Thyroid gland (tissue), 4 donors: ENCODE data around the gene SUPT6H. TPM values are rescaled to one million over a fixed set of nuclear protein-coding genes. Genes with fewer than 3 reads are reported as not detected.

Experiments
- DNase-seq, 2 donors: peaks; one replicate each; pipeline ENCODE4 v3.0.0-alpha.2; 2019
- H3K27ac ChIP-seq, 3 donors: fragments of 200-600 bp; sonication (generic); 1 replicate in 2 of 3; 2 replicates in 1 of 3; pipeline ENCODE4 v1.5.1; 2016 to 2019; ENCODE audit warnings: mild to moderate bottlenecking in 1 of 3, moderate library complexity in 1 of 3
- H3K27me3 ChIP-seq: fragments of 200-600 bp; sonication (generic); one replicate; pipeline ENCODE4 v1.5.1; 2019
- H3K36me3 ChIP-seq, 2 donors: fragments of 200-600 bp; sonication (generic); one replicate each; pipeline ENCODE4 v1.5.1; 2016 to 2019
- H3K4me1 ChIP-seq, 2 donors: fragments of 200-600 bp; sonication (generic); one replicate each; pipeline ENCODE4 v1.5.1; 2017 to 2019
- H3K4me3 ChIP-seq, 3 donors: fragments of 200-600 bp; sonication (generic); replicated peaks in 1 of 3; 1 replicate in 2 of 3; 2 replicates in 1 of 3; pipeline ENCODE4 v1.5.1; 2016; ENCODE audit warnings: mild to moderate bottlenecking in 1 of 3
- H3K9me3 ChIP-seq: fragments of 200-600 bp; sonication (generic); one replicate; pipeline ENCODE4 v1.5.1; 2017
- POLR2A ChIP-seq, 2 donors: fragments of 450-650 bp; IDR thresholded peaks; one replicate each; pipeline ENCODE4 v1.6.1; 2017; ENCODE audit warnings: antibody characterized with exemption in 2 of 2, mild to moderate bottlenecking in 2 of 2, moderate library complexity in 1 of 2
- WGBS, 2 donors: methylation state at CpG; one replicate each; pipeline ENCODE4 v1.1.5; 2017; 5-methylcytosine and 5-hydroxymethylcytosine counted together
- intact Hi-C: fragments of 100-400 bp; cut with DNase I; formaldehyde crosslinking; loops from one replicate; pipeline ENCODE4 v1.15.1; 2023
- total RNA-seq, 4 donors: library from RNA; depleted of rRNA; stranded (reverse); fragments of >200 nt; gene quantifications; one replicate each; pipeline ENCODE4 v1.2.3, GENCODE V29; 2016
- TF ChIP-seq, protein P1 (sequence below), 6 experiments: fragments of 200-600 bp in 3 of 6; fragments of 450-650 bp in 3 of 6; sonication (generic) in 3 of 6; IDR thresholded peaks; one replicate each; pipeline ENCODE4 v1.5.1; 2016 to 2019; ENCODE audit warnings: antibody characterized with exemption in 6 of 6, mild to moderate bottlenecking in 2 of 6, inconsistent platforms in 1 of 6, moderate library complexity in 1 of 6

The SUPT6H gene
- 100 to 1,000 TPM in 1 of 4 donors, 10 to 100 TPM in 3; 49.2 to 117 (median 61.6) TPM for total RNA-seq

DNA sequence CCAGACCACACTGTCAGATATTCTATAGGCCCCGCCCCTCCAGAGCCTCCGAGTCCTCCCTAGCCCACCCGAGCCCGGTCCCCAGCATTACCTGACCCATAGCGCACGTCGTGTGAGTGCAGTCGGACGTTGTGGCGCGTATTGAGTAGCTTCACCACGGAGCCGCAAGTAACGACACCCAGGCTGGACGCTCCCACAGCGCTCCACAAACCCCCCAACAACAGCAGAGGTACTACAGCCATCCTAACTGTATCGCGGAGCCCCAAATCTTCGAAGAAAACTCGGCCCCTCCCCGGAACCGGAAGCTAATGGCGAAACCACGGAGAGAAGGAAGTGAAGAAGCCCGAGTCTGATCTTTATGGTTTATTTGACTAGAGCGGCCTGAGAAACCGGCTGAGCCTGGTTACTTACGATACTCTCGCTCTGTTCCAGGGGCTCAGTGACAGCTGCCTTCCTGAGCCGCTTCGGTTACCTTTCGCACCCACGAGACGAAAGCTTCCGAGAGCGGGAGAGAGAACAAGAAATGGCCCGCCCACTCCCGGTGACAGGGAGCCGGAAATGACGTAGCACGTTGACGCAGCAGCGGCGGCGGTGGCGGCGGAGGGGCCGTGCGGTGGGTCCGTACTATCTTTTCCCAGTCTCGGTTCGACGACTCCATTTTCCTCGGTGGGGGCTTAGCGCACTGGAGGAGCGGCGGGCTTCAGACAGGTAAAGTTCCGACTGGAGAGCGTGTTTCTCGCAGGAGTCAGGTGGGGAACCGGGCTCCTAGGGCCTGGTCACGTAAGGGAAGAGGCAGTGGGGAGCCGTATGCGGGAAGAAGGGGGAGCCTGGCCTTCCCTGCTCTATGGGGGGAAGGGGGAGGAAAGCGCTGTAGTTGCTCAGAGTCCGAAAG, at the start of gene SUPT6H, which contains the start of gene SDF2:
SUPT6H (plus strand) TSS at position 571 of the 892 bp plus-strand sequence. CDS start 11,197 bp downstream, outside the sequence.
SDF2 (minus strand) TSS at position 272 of the 892 bp plus-strand sequence; CDS start at position 242, 30 bp downstream.
- intact Hi-C loops: no loop called here
- Histone ChIP-seq H3K27me3 (no peaks in the 10 kb centered on the region), H3K4me1 (peaks cover 26 to 27% of the 10 kb centered on the region in 2 donors), H3K27ac (peak within 1 kb of the TSS; percentile 82 to 98 (median 94)), H3K4me3 (peak within 1 kb of the TSS; percentile 68 to 95 (median 68)), H3K36me3 (peaks cover 7 to 15% of the 10 kb centered on the region in 2 donors), H3K9me3 (no peaks in the 10 kb centered on the region)
- TF ChIP-seq, protein P1, sequence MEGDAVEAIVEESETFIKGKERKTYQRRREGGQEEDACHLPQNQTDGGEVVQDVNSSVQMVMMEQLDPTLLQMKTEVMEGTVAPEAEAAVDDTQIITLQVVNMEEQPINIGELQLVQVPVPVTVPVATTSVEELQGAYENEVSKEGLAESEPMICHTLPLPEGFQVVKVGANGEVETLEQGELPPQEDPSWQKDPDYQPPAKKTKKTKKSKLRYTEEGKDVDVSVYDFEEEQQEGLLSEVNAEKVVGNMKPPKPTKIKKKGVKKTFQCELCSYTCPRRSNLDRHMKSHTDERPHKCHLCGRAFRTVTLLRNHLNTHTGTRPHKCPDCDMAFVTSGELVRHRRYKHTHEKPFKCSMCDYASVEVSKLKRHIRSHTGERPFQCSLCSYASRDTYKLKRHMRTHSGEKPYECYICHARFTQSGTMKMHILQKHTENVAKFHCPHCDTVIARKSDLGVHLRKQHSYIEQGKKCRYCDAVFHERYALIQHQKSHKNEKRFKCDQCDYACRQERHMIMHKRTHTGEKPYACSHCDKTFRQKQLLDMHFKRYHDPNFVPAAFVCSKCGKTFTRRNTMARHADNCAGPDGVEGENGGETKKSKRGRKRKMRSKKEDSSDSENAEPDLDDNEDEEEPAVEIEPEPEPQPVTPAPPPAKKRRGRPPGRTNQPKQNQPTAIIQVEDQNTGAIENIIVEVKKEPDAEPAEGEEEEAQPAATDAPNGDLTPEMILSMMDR (IDR thresholded peaks at IDR 0.05): no peak
- peak in 1 of 2 donors; percentile 86 for TF ChIP-seq POLR2A (IDR thresholded peaks at IDR 0.05)
- peak; percentile 90 for DNase-seq
- 0 to 1% methylated on average over 22 to 60 of the region's 66 CpGs for WGBS, 2 donors

DNA sequence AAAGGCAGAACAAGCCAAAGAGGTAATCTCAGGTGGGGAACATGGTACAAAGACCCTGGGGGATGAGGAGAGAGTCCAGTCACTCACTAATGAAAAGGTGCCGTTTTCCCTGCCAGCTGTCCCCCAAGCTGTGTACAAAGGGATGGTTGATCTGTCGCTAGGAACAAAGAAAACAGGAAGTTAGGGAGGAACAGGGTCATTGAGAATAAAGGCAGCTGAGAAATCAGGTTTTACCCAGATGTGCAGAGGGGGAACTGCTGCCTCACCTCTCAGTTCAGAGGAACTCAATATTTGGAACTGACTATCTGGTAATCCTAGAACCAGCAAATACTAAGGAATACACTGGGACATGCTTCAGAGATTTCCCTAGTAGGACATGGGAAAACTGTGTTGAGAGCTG, 49.5 kb upstream of the SUPT6H start:
- Histone ChIP-seq H3K36me3 (peaks cover 33 to 36% of the 10 kb centered on the region in 2 donors), H3K4me3 (no peak overlapping the region), H3K4me1 (peaks cover 0 to 6% of the 10 kb centered on the region in 2 donors), H3K9me3 (no peaks in the 10 kb centered on the region), H3K27ac (peak overlapping the region in 1 of 3 donors; percentile 15), H3K27me3 (no peaks in the 10 kb centered on the region)
- DNase-seq: no peak
- 33 to 45% methylated on average over 2 of the region's 2 CpGs for WGBS, 2 donors
- intact Hi-C loops: loop anchor here (2.0 to 5.0 kb wide), 2 partner anchors 66 to 120 kb away; no protein-coding TSS in a partner anchor
- TF ChIP-seq, protein P1 (IDR thresholded peaks at IDR 0.05): no peak
- no peak for TF ChIP-seq POLR2A (IDR thresholded peaks at IDR 0.05)

DNA sequence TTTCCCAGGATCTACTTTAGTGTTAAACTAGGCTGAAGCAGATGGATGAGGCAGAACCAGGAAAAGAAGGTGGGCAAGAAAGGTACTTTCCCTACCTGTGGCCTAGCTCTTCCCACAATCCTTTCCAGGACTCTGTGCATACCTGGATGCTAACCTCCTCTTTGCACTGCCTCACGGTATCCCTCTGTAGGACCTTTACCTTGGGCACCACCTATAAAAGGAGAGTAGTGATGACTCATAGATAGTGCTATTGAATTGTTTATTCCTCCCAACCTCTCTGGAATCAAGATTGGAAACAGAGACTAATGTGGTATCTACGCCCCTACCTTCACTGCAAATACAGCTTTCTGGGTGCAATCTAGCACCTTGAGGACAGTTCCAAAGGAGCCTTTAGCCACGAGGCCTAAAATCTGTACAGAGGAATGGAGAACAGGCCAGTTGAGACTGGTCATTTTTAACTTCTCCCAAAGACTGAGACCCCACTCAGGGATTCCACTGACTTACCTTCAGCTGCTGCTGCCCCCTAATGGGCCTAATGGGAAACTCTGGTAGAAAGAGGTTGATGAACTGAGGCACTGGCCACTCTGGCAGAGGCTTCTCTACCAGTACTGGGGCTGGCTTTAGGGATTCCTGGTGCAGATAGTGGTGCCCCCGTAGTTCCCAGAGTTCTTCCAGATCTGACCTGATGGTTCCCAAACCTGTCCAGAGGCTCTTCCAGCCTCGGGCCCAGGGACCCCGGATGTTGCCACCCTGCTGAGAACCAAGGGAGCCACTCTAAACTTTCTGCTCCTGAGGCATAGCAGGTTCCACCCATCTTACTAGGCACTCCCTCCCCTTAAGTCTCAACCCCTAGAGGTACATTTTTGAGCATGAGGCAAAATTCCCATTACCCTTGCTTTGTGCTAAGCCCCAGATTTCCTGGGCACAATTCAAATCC, 48.8 kb upstream of the SUPT6H start:
- Histone ChIP-seq H3K36me3 (peaks cover 40 to 43% of the 10 kb centered on the region in 2 donors), H3K27ac (peak overlapping the region in 1 of 3 donors; percentile 15), H3K4me3 (no peak overlapping the region), H3K4me1 (peaks cover 0 to 6% of the 10 kb centered on the region in 2 donors), H3K9me3 (no peaks in the 10 kb centered on the region), H3K27me3 (no peaks in the 10 kb centered on the region)
- DNase-seq: peak; percentile 48 to 49
- intact Hi-C loops: loop anchor here (2.0 to 5.0 kb wide), 2 partner anchors 66 to 121 kb away; no protein-coding TSS in a partner anchor
- TF ChIP-seq, protein P1 (IDR thresholded peaks at IDR 0.05): peak; percentile 33 to 76 (median 58)
- TF ChIP-seq POLR2A (IDR thresholded peaks at IDR 0.05): no peak
- WGBS, 2 donors: 78 to 87% methylated on average over 6 of the region's 6 CpGs

DNA sequence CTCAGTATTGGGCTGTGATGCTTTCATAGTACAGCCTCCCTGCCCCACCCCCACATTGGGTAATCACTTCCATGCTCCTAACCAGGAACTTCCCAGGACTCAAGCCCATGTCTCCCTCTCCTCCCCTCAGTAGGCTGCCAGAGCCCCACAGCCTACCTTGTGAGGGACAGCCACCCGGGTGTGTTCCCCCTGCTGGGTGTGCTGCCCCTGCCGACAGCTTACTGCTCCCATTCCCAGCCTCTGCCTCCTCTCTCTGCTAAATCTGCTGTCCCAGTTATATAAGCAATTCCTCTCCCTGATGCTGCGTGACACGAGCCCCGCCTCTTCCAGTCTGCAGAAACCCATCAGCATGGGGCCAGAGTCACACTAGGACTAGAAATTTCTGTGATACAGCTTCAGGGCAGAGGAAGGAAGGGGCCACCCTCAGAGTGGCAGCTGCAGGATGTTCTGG, 48.0 kb upstream of the SUPT6H start, which contains the start of gene RSKR:
RSKR (minus strand) TSS at position 255 of the 451 bp plus-strand sequence; CDS start at position 231, 24 bp downstream.
- WGBS, 2 donors: 87% methylated on average over 5 of the region's 5 CpGs
- H3K27me3 ChIP-seq: no peaks in the 10 kb centered on the region
- H3K4me1 ChIP-seq: peaks cover 0 to 6% of the 10 kb centered on the region in 2 donors
- intact Hi-C loops: loop anchor here (2.0 to 5.0 kb wide), 2 partner anchors 67 to 122 kb away; no protein-coding TSS in a partner anchor
- no peak for DNase-seq
- no peak for TF ChIP-seq POLR2A (IDR thresholded peaks at IDR 0.05)
- TF ChIP-seq, protein P1 (IDR thresholded peaks at IDR 0.05): no peak
- H3K27ac ChIP-seq: peak within 1 kb of the TSS in 1 of 3 donors; percentile 15
- peaks cover 47 to 50% of the 10 kb centered on the region in 2 donors for H3K36me3 ChIP-seq
- H3K4me3 ChIP-seq: no peak within 1 kb of the TSS
- H3K9me3 ChIP-seq: no peaks in the 10 kb centered on the region
